Hematopoietic multipotent progenitor cell treated with erythropoietin and hydrocortisone succinate and interleukin-3 and kit ligand, for 15 days (in vitro differentiated cells): Measurements from ENCODE around the gene AP1M1.
"Not testable (repeated sequence)": the region's sequence is repeated elsewhere in the genome, so short reads cannot be mapped to it uniquely, and the experiment has no call there.

Experiments used
- DNase-seq: peaks from one replicate; pipeline ENCODE4 v3.0.0-alpha.2; 2015; ENCODE audit warnings: low spot score

AP1M1 gene

DNA sequence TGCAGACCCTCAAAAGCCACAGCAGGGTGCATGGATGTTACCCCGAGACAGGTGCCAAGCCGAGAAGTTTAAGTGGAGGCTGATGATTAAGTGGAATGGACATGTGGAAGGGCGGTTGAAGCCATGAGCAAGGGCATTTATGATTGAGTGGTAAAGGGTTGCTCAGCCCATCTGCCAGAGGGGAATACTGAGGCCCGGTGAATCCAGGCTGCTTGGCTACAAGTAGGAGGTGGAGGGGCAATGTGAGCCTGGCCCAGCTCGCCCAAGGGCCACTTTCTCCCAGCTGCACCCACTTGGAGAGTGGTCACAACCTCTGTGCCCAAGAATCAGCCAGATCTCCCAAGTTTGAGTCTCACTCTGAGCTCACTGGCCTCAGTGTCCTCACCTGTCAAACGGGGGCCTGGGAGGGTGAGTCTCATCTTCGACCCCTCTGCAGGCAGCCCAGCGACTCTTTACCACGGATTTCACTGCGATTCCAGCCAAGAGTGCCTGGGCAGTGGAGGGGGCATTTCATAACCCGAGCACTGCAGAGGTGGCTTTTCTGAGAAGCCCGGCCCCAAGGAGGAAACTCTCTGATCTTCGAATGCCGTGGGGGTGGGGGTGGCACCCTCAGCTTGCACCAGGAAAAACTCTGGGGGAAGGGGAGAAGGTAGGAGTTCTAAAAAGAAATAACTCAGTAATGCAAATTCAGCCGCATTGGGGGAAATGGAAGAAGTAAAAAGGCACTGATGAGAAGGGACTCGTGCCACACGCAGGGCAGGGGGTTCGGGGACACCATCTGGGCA, 64.1 kb downstream of the AP1M1 start:
- no peak for DNase-seq

DNA sequence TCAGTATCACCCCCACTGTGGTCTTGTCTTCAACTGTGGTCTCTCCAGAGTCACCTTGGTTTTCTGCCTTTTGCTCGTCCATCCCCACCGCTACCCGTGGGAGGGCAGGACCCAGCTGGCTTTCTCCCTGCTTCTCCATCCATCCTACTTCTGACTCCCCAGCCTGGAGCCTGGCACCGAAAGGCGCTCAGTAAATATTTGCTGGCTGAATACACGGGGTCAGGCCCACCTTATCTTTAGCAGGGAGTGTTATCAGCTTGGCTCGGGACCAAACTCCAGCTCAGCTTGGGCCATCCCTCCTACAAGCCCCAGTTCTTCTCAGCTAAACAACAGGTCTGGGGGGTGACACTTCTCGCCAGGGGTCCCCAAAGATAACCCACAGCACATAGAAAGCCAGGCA, 64.9 kb downstream of the AP1M1 start:
- DNase-seq, result no peak

DNA sequence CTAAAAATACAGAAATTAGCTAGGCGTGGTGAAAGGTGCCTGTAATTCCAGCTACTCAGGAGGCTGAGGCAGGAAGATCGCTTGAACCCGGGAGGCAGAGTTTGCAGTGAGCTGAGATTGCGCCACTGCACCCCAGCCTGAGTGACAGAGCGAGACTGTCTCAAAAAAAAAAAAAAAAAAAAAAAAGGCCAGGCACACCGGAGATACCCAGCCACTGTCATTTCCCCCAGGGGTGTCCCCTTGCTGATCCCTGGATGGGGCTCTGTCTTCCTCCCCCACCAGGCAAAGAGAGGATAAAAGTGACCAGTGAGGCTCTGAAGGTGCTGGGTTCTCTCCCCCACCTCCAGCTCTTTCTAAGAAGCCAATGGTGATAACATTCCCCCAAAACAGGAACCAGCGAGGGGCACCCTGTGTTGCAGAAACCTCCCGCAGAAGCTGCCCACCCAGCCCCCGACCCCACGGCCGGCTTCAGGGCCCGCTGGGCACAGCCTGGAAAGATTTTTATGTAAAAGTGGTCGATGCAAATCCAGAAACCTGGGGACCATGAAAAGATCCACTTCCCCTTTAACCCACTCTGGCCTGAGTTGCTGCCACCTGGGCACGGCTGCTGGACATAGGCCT, 65.5 kb downstream of the AP1M1 start:
- DNase-seq, result no peak

DNA sequence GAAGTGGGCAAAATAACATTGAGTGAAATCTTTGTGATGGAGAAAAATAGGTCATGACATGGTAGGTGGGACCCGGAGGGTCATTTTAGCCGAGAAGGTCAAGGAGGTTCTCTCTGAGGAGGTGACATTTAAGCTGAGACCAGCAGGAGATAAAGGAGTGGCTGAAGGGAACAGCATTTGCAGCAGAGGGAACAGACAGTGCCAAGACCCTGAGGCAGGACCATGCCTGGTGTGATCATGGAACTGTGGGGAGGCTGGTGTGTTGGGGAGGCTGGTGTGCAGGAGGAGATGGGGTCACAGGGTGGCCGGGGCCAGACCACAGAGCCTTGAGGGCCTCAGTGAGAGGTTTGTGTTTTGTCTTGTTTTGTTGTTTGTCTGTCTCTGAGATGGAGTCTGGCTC, 67.5 kb downstream of the AP1M1 start:
- no peak for DNase-seq

DNA sequence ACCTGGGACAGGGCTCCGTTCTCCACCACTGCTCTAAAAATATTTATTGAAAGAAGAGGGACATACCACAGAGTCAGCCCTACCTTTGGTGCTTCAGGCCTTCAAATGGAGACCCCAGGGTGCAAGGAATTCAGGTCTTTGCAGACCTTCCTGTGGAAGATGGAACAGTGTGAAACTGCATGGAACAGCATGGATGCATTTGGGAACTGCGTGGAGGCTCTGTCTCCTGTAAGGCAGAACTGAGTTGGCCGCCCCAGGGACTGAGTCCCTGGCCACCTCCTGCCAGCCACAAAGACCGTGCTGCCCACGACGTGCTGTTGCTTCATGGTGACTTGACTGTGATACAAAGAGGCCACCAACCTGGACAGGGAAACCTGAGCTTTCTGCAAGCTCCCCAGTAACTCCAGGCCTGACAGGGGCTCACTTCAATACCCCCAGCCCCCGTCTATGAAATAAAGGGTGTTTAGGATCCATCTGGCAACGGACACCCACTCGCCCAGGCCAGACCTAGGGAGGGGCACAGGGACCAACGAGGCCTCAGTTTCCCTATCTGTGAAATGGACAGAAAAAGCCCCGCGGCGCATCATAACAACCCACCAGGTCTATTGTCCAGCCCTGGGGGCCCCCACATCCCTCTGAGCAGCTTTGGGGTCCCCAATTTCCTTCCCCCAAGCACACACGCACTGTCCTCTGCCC, 68.3 kb downstream of the AP1M1 start:
- no peak for DNase-seq

DNA sequence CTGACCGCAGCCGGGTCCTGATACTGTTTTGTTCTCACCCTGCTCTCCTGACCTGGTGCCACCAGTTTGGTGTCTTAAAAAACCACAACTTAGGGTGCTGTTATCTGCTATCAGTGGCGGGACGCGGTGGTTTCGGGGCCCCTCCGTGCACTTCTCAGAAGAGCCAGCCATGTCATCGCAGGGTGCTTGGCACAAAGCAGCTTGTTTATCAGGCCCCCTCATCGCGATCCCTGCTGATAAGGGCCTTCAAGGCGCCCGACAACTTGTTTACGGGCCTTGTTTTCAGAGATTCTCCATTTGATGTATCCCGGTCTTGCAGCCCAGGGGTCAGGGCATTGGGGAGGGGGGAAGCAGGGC, 68.9 kb downstream of the AP1M1 start:
- DNase-seq, result no peak

DNA sequence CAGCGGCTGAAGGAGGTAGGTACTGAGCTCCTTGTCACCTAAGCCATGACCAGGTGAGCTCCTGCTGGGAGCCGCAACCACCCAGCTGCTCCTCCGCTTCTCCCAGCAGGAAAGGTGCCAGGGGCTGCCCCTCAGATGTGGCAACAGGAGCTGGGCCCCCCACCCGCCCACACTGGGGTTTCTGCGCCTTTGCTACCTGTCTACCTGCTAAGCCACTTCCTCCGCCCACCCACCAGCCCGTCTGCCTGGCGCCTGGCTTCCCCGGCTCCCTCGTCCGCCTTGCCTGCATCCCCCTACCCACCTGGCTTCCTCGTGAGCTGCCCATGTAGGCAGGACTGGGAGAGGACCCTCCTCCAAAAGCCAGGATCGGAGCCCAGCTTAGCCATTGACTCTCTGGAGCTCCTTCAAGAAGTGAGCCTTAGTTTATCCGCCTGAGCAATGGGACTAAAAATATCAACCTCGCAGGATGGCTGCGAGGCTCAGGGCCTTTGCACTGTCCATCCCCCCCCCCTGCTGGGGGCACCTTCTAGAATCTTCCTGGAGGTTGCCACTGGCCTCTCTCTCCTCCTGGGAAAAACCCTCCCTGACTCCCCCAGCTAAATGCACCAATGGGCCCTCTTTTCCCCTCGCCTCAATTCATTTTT, 71.1 kb downstream of the AP1M1 start:
- no peak for DNase-seq

DNA sequence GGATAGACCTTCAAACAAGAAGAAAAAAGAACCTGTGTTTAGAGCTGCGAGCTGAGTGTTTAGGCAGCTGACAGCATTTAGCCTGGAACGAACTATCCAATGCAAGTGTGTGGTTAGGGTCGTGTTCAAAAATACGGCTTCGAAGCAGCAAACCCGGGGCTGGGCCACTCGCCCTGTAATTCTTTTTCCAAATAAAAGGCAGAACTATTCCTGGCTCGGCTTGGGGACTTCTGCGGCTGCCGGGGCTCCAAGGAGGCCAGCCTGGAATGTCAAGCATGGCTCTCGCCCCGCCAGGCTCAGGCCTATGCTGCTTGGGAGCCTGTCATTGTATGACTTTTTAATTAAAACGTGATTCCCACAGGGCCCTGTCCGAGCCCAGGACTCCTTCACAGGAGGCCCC, 75.2 kb downstream of the AP1M1 start:
- DNase-seq, result no peak

DNA sequence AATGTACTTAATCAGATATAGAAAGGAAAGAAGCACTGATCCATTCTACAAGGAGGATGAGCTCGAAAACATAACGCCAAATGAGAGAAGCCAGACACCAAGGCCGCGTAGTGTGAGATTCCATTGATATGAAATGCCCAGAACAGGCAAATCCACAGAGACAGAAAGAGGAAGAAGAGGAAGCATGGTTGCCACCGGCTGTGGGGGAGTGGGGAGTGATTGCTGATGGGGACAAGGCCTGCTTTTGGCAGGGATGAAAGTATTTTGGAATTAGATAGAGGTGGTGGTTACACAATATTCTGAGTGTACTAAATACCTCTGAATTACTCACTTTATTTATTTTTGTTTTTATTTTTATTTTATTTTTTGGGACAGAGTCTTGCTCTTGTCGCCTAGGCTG, 76.7 kb downstream of the AP1M1 start:
- DNase-seq, result no peak

DNA sequence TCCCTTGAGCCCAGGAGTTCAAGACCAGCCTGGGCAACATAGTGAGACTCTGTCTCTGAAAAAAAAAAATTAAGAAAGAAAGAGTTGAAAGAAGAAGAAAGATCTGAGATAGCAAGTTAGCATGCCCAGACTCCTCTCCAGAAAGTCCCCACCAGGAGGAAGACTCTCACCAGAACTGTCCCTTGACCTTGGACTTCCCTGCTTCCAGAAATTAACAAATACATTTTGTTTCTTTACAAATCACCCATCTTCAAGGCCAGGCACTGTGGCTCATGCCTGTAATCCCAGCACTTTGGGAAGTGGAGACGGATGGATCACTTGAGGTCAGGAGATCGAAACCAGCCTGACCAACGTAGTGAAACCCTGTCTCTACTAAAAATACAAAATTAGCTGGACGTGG, 82.6 kb downstream of the AP1M1 start:
- no peak for DNase-seq

DNA sequence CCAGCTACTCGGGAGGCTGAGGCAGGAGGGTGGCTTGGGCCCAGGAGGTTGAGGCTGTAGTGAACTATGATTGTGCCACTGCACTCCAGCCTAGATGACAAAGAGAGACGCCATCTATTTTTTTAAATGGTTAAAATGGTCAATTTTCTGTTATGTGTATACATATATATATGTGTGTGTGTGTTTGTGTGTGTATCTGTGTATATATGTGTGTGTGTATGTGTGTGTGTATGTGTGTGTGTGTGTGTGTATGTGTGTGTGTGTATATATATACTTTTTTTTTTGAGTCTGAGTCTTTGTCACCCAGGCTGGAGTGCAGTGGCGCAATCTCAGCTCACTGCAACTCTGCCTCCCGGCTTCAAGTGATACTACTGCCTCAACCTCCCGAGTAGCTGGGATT, 84.0 kb downstream of the AP1M1 start:
- no peak for DNase-seq

DNA sequence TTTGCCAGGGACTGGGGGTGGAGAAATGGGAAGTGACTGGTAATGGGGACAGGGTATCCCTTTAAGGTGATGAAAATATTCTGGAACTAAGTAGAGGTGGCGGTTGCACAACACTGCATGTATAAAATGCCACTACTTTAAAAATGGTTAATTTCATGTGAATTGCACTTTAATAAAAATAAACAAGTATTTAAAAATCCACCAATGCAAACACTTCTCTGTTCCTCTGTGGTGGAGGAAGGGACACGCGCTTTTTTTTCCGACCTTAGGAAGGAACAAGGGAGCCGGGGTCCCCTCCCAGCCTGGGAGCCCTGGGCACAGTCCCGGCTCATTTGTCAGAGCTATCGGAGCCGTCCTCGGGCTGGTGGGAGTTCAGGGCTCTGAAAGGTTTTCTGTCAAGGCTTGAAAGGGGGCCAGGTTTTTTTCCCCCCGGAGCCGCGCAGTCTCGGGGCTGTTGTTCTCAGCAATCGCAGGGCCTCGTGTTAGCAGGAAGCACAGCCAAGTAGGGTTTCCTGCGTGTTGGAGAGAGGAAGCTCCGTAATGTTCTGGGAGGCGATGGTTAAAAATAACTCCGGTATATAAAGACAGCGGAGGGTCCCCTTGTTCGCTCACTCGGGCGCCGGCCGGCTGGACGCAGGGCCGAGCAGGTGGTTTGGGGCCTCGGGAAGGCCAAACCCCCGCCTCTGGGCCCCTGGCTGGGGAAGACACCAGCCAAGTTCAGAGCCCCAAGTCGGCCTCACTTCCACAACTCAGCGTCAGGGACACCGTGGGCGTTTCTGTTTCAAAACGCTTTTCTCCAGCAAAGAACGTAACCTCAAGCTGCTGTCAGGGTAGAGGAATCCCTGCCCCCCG, 85.7 kb downstream of the AP1M1 start:
- DNase-seq, result no peak

DNA sequence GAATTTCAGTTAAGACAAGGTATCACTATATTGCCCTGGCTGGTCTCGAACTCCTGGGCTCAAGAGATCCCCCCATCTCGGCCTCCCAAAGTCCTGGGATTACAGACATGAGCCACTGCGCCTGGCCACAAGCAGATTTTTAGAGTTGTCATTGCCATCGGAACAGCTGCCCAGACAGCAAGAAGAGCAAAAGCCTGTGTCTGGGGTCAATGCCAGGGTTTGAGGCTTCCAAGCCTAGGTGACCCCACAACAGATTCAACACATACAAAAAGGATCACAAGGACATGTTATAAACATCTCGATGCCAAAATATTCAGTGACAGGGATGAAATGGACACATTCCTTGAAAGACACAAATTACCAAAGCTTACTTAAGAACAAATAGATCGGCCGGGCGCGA, 86.8 kb downstream of the AP1M1 start:
- DNase-seq, result no peak

DNA sequence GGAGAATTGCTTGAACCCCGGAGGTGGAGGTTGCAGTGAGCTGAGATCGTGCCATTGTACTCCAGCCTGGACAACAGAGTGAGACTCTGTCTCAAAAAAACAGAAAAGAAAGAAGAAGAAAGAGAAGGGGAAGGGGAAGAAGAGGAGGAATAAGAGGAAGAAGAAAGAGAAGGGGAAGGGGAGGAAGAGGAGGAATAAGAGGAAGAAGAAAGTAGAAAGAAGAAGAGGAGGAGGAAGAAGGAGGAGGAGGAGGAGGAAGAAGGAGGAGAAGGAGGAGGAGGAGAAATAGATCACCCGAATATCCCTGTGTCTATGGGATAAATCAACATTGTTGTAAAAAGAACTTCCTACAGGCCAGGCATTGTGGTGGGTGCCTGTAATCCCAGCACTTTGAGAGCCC, 87.4 kb downstream of the AP1M1 start:
- not testable (repeated sequence) for DNase-seq

DNA sequence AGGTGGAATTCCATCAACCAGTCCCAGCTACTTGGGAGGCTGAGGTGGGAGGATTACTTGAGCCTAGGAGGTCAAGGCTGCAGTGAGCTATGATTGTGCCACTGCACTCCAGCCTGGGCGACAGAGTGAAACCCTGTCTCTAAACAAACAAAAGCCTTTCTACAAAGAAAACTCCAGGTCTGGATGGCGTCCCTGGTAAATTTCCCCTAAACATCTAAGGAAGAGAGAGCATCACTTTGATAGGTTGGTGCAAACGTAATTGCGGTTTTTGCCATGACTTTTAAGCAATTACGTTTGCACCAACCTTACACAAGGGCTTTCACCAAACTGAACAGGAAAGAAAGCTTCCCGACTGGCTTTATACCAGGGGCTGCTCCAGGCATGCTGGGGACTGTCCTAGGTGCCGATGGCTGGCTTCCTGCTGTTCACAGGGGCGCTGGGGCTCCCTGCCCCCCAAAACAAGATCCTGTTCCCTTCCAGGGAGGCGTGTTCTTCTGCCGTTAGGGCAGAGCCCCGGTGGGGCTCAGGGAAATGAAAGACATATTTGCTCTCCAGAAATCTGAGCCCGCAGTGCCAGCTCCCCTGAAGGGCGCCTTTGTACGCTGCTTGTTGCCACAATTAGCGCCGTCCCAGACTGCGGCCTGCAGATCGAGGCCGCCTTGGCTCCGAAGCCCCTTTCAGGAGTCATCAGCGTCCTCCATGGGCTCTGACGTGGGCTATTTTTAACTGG, 88.2 kb downstream of the AP1M1 start:
- DNase-seq, result no peak

DNA sequence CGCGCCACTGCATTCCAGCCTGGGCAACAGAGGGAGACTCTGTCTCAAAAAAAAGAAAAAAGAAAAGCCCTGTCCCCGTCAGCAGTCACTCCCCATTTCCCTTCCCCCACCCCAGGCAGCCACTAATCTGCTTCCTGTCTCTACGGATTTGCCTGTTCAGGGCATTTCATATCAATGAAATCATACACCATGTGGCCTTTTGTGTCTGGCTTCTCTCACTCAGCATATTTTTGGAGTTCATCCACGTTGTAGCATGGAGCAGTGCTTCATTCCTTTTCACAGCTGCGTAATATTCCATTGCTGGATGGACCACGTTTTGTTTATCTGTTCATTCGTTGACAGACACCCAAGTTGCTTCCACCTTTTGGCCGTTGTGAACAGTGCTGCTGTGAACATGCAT, 90.8 kb downstream of the AP1M1 start:
- DNase-seq, result no peak

DNA sequence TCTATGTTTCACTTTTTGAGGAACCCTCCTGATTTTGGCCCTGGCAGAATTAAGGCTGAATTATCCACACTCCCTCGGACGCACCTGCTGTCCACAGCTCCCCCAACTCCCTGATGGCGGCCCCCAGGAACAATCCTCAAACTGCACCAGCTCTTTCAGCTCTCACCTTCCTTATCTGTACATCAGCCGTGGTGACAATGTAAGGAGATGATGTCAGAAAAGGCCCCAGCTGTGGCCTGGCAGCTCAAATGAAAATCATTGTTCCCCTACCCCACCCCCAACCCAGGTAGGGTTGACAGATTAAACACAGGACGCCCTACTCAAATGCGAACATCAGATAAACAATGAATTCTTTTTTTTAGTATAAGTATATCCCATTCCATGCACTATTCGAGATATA, 91.9 kb downstream of the AP1M1 start:
- DNase-seq, result no peak

DNA sequence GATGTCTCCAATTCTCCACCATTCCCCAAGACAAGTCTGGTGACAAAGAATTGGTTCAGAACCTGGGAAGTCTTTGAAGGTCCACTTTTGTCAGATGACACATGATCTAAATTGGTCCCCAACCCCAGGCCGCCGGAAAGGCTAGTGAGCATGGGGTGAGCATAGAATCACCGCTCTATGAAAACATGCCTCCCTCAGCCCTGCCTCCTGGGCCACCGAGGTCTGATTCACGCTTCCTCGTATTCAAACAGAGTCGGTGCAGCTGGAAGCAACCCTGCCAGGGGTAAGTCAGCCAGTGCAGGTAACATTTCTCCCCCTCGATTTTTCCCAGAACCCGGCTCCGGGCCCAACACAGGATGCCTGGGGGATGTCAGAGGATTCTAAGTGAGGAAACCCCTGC, 93.0 kb downstream of the AP1M1 start:
- no peak for DNase-seq

DNA sequence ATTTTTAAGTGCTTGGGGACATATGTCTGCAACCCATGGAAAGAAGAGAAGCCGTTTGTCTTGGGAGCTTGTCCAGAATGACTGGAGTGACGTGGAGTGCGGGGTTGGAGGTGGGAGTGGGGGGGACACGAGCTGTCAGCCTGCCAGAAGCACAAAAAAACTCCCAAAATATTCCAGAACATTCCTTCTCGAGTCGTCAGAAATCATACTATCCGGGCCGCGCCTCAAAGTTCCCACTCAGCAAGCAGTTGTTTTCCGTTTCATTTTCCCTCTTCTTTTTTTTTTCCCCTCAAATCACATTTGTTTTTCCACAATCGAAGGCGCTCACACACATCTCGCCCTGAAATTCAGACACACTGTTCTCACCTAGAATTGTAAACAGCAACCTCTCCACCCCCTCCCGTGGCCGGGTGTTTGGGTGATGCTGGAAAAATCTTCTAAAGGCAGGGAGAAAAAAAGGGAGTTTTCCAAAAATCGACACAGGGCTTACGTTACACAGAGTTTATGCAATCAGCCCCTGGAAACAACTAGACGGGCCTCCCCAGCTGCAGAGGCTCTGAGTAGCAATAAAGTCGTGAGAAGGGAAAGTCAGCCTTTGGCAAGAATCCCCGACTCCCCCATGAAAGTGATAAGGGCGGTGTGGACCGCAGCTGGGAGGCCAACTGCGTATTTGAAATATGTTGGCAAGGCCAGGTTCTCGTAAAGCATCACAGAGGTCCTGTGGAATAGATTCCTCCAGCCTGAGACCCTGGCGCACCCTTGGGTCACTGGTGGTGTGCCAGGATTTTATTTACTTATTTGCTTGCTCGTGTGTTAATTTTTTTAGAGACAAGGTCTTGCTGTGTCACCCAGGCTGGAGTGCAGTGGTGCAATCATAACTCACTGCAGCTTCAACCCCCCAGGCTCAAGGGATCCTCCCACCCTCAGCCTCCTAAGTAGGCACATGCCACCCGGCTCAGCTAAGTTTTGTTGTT, 95.7 kb downstream of the AP1M1 start:
- no peak for DNase-seq

DNA sequence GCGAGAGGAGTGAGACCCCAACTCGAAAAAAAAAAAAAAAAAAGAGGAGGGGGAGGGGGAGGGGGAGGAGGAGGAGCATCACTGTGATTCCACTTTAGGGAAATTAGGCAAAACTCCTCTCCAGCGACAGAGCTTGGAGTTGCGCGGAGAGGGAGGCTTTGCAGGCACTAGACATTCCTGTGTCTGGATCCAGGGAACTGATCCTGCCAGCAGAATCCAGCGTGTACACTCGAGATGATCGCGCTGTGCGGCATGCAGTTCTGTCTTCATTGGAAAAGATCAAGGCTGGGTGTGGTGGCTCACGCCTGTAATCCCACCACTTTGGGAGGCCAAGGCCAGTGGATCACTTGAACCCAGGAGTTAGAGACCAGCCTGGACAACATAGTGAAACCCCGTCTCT, 97.3 kb downstream of the AP1M1 start:
- no peak for DNase-seq
